MG63 (cell line): ENCODE data around the gene SLC27A5. TPM values are rescaled to one million over a fixed set of nuclear protein-coding genes. Genes with fewer than 3 reads are reported as not detected.
A peak's percentile ranks its signal among the peaks of the same experiment; 100 is the strongest.
"Not testable (repeated sequence)": the region's sequence is repeated elsewhere in the genome, so short reads cannot be mapped to it uniquely, and the experiment has no call there.

Experiments
- DNase-seq: peaks from one replicate; pipeline ENCODE4 v3.0.0-alpha.2; 2020
- H3K27me3 ChIP-seq: fragments of 250-450 bp; sonication (Bioruptor Pico); 2 replicates; pipeline ENCODE4 v1.5.1; 2020; ENCODE audit warnings: mild to moderate bottlenecking, moderate library complexity
- H3K36me3 ChIP-seq: fragments of 250-450 bp; sonication (Bioruptor Pico); 2 replicates; pipeline ENCODE4 v1.5.1; 2020; ENCODE audit warnings: mild to moderate bottlenecking, moderate library complexity
- H3K4me3 ChIP-seq: fragments of 250-450 bp; sonication (Bioruptor Pico); 2 replicates; pipeline ENCODE4 v1.5.1; 2020; ENCODE audit warnings: mild to moderate bottlenecking, moderate library complexity
- H3K9me3 ChIP-seq: fragments of 250-450 bp; sonication (Bioruptor Pico); 2 replicates; pipeline ENCODE4 v1.5.1; 2020; ENCODE audit warnings: mild to moderate bottlenecking, moderate library complexity
- total RNA-seq: library from RNA; depleted of rRNA; stranded (reverse); fragments of >200 nt; shearing (Covaris generic); gene quantifications from 2 replicates; pipeline ENCODE4 v1.2.3, GENCODE V29; 2014; ENCODE audit warnings: low replicate concordance

The SLC27A5 gene
- total RNA-seq, 1 experiment from 2014 or later, result 13.0 TPM

DNA sequence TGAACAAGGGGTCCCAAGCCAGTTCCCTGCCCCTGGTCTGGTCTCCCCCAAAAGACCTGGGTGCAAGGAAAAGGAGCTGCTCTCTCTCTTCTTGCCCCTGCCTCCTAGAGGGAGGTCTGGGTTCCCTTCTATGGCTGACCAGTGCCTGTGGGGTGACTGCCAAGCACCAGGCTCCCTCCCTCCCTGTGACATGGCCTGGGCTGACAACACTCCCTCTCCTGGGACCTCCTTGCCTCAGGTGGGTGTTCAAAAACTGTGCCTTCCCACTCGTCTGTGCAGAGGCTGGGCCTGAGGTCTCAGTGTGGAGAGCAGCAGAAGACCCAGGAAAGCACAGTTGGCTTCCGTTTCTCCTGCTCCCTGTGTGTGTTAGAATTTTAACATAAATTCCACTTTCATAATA, 31.0 kb downstream of the SLC27A5 start:
- DNase-seq, result no peak
- Histone ChIP-seq H3K4me3 (no peak overlapping the region), H3K9me3 (no peaks in the 10 kb centered on the region), H3K27me3 (no peaks in the 10 kb centered on the region), H3K36me3 (peaks cover 2% of the 10 kb centered on the region; the same call in 1 of the 2 replicates)

GRCh38 chr19:58480481-58480830, 31.3 kb downstream of the SLC27A5 start:
- no peak for DNase-seq
- Histone ChIP-seq H3K27me3 (no peaks in the 10 kb centered on the region), H3K9me3 (no peaks in the 10 kb centered on the region), H3K4me3 (no peak overlapping the region), H3K36me3 (peaks cover 2% of the 10 kb centered on the region; the same call in 1 of the 2 replicates)

- peaks cover 2% of the 10 kb centered on the region; the same call in 1 of the 2 replicates for H3K36me3 ChIP-seq
- H3K9me3 ChIP-seq, result no peaks in the 10 kb centered on the region
- H3K4me3 ChIP-seq, result no peak overlapping the region
- no peak for DNase-seq
- H3K27me3 ChIP-seq, result no peaks in the 10 kb centered on the region
Measured at GRCh38 chr19:58479736-58480480, 31.9 kb downstream of the SLC27A5 start.

DNA sequence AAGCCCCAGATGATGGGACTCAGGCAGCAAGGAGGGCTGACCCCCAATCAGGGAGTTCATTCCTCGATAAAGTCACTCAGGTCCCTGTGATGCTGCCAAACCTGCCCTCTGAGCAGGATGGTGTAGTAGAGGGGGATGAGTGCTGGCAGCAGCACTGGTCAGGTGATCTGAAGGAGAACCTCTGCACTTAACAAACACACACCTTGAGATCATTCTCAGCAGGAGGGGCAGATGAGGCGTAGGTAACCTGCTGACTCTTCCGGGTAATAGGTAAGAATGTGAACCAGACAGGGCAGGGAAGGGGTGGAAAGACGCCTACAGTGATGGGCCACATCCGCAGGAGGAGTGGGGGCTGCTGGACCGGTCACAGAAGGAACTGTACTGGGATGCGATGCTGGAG, 32.5 kb downstream of the SLC27A5 start:
- peaks cover 2% of the 10 kb centered on the region; the same call in 1 of the 2 replicates for H3K36me3 ChIP-seq
- no peaks in the 10 kb centered on the region for H3K9me3 ChIP-seq
- no peak for DNase-seq
- no peaks in the 10 kb centered on the region for H3K27me3 ChIP-seq
- H3K4me3 ChIP-seq, result no peak overlapping the region

- H3K36me3 ChIP-seq, result peaks cover 6% of the 10 kb centered on the region
- no peaks in the 10 kb centered on the region for H3K27me3 ChIP-seq
- no peak overlapping the region for H3K4me3 ChIP-seq
- no peaks in the 10 kb centered on the region for H3K9me3 ChIP-seq
- no peak for DNase-seq
Measured at GRCh38 chr19:58477871-58478270, 33.9 kb downstream of the SLC27A5 start.

GRCh38 chr19:58477130-58477529, 34.7 kb downstream of the SLC27A5 start:
- no peak for DNase-seq
- Histone ChIP-seq H3K4me3 (no peak overlapping the region), H3K36me3 (peaks cover 10% of the 10 kb centered on the region), H3K9me3 (no peaks in the 10 kb centered on the region), H3K27me3 (no peaks in the 10 kb centered on the region)

DNA sequence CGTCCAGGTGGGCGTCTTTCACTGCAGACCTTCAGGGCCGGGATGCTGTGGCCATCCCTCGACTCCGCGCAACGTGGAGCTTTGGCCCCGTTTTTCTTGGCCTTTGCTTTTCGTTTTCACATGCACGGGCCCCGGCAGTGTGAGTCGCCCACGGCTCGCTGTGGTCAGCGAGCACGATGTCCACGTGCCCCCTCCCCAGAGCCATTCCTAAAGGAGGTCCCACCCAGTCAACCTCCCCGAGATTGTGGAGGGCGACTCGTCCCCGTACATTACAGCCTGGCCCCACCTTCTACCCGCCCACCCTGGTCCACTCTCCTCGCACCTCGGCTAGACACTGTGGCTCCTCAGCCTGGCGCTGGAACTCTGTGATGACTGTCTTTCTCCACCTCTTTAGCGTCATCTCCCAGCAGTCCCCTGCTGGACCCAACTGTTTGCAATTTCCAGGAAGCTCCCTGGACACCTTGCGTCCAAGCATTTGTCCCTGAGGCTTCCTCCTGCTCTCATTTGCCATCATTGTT, 35.2 kb downstream of the SLC27A5 start:
- Histone ChIP-seq H3K4me3 (peak overlapping the region; percentile 60), H3K36me3 (peaks cover 16% of the 10 kb centered on the region), H3K9me3 (no peaks in the 10 kb centered on the region), H3K27me3 (no peaks in the 10 kb centered on the region)
- peak; percentile 25 for DNase-seq

DNA sequence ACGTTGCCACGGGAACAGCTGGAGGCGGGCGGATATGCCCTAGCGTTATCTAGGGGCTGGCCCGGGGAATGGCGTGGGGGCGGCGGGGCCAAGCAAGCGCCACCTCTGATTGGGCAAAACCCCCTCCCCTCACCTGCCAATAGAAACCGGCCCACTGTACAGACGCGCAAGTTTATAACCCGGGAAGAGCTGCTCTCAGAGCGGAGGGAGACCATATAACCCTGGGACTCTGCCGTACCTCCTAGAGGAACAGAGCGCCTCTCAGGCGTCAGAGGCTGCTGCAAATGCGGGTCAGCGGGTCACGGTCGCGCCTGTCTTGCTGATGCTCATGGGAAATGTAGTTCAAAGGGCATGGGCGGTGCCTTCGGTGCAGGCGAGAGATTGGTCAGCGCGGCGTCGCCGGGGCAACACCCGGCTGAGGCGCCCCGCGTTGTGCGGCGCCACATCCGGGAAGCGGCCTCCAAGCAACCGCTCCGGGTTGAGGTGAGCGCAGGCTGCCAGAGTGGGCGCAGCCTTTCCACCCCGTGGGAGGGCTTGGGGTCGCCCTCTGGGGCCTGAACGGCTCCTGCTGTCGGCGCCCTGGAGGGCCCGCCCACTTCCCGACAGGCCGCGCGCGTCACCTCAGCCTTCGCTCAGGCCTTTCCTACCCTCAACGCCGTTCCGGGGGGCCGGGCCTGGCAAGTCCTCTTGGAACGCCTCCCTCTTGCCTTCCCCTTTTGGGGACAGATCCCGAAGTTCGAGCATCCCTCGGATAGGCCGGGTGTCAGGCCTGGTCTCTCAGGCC, 35.9 kb downstream of the SLC27A5 start, which contains the start of gene ZNF446:
ZNF446 (plus strand) TSS at position 639 of the 784 bp plus-strand sequence. CDS start 867 bp downstream, outside the sequence.
- Histone ChIP-seq H3K4me3 (peak within 1 kb of the TSS; percentile 60), H3K27me3 (no peaks in the 10 kb centered on the region), H3K36me3 (peaks cover 16% of the 10 kb centered on the region), H3K9me3 (no peaks in the 10 kb centered on the region)
- DNase-seq, result peak; percentile 98

DNA sequence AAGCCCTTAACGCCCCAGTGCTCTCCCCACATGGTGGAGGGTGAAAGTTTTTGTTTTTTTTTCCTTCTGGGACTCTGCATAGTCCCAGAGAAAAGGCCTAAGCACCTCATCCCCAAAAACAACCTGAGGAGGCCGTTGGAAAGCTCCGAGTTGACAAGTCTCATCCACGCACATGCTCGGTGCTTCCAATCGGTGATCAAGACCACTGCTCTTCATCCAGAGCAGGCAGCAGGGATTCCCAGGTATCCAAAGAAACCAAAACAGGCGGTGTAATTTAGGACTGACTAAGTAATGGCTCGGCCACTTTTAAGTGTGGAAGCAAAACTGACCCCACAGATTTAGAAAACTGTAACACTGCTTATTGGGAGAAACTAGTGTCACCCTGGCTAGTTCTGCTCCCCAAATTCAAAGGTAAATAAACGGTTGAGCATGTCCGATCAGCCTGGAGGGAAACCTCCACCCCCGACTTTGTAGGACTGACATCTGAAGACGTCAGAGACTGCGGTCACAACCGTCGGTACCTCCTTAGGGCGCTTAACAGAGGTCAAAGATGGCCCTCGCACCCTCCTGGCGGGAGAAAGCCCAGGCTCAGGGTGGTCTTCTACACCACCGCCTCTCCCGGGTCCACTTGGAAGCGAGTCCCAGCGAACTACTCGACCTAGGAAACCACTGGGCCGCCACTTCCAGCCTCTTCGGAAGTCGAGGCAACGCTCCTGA, 36.6 kb downstream of the SLC27A5 start:
- Histone ChIP-seq H3K9me3 (no peaks in the 10 kb centered on the region), H3K36me3 (peaks cover 16% of the 10 kb centered on the region), H3K4me3 (peak overlapping the region; percentile 60), H3K27me3 (no peaks in the 10 kb centered on the region)
- DNase-seq, result no peak

- Histone ChIP-seq H3K36me3 (peaks cover 19% of the 10 kb centered on the region), H3K4me3 (no peak overlapping the region), H3K27me3 (no peaks in the 10 kb centered on the region), H3K9me3 (no peaks in the 10 kb centered on the region)
- no peak for DNase-seq
Measured at GRCh38 chr19:58474291-58474996, 37.3 kb downstream of the SLC27A5 start.

DNA sequence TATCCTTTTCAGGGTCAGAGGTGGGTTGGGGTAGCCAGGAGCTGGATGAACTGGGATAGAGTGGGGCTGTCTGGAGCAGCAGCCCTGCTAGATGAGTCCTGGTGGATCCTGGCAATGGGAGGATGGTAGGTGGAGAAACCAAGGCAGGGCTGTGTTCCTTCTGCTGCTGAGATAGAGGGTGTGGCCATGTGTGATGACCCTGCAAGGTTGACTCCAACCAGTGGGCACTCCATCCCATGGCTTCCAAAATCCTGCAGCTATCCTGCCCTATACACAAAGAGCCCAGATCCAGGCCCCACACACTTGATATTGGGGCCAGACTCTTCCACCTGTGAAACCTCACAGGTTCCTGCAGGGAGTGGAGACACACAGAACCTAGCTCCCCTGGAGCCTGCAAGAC, 38.0 kb downstream of the SLC27A5 start:
- DNase-seq, result no peak
- H3K9me3 ChIP-seq, result no peaks in the 10 kb centered on the region

DNA sequence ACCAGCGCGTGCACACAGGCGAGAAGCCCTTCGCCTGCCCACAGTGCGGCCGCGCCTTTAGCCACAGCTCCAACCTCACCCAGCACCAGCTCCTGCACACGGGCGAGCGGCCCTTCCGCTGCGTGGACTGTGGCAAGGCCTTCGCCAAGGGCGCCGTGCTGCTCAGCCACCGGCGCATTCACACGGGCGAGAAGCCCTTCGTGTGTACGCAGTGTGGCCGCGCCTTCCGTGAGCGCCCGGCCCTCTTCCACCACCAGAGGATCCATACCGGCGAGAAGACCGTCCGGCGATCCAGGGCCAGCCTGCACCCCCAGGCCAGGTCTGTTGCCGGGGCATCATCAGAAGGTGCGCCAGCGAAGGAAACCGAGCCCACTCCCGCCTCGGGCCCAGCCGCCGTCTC, 40.1 kb downstream of the SLC27A5 start:
- no peak overlapping the region for H3K4me3 ChIP-seq
- no peaks in the 10 kb centered on the region for H3K9me3 ChIP-seq
- H3K27me3 ChIP-seq, result no peaks in the 10 kb centered on the region
- H3K36me3 ChIP-seq, result peaks cover 23% of the 10 kb centered on the region
- DNase-seq, result no peak

More for the DNA sequence above, 38.0 kb downstream of the SLC27A5 start:
- Histone ChIP-seq H3K4me3 (no peak overlapping the region), H3K27me3 (no peaks in the 10 kb centered on the region), H3K36me3 (peaks cover 25% of the 10 kb centered on the region)

- not testable (repeated sequence) for H3K4me3 ChIP-seq, H3K9me3 ChIP-seq, H3K27me3 ChIP-seq, DNase-seq
- H3K36me3 ChIP-seq, result peaks cover 23% of the 10 kb centered on the region
Measured at GRCh38 chr19:58470837-58471543, 40.8 kb downstream of the SLC27A5 start.

- no peak for DNase-seq
Measured at GRCh38 chr19:58469241-58470013, 42.4 kb downstream of the SLC27A5 start.

DNA sequence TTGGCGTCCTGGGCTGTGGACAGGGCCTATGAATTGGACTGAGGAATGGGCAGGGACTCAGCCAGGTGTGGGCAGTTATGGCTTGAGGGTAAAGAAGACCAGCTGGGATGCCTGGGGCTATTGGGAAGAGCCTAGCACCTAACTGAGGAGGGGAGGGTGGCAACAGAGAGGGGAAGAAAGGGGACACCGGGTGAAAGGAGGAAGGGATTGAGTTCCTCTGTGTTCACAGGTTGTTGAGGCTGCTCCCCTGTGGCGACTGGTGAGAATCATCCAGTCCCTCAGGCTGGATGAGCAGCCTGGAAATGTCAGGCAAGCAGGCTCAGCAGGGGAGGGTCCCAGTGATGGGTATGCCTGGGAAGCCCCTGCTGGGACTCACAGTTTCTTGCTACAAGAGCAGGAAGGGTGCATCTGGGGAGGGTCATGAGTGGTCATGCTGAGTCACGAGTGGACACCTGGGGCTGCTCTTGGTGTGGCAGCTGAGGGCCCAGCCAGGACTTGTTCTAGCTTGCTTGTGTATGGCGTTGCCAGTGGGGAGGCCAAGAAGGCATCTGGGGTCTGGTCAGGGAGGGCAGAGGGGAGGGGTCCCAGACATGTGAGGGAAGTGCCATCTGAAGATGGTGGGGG, 43.5 kb downstream of the SLC27A5 start:
- Histone ChIP-seq H3K36me3 (peaks cover 20% of the 10 kb centered on the region), H3K27me3 (no peaks in the 10 kb centered on the region), H3K9me3 (no peaks in the 10 kb centered on the region), H3K4me3 (peak overlapping the region; percentile 73)
- peak; percentile 18 for DNase-seq

More at GRCh38 chr19:58469241-58470013, 42.4 kb downstream of the SLC27A5 start:
- Histone ChIP-seq H3K9me3 (no peaks in the 10 kb centered on the region), H3K36me3 (peaks cover 23% of the 10 kb centered on the region), H3K4me3 (no peak overlapping the region), H3K27me3 (no peaks in the 10 kb centered on the region)
